ENCODE data around the gene D2HGDH. TPM values are rescaled to one million over a fixed set of nuclear protein-coding genes. Genes with fewer than 3 reads are reported as not detected.

The D2HGDH gene
- total and polyA plus RNA-seq, 2 of the 8 experiments (the other 6 are each of a cell fraction or from before 2014, with no cell fraction given): 3.4 to 8.1 TPM

- DNase-seq (ENCODE audit: low read depth in 1 of 2, low spot score in 2 of 2) (no peak), FAIRE-seq (no peak)
- peaks cover 0 to 4% (median 0%) of the 10 kb centered on the region in 4 experiments; a peak in 3 of 8 replicates for H3K36me3 ChIP-seq (ENCODE audit: control insufficient read depth in 2 of 4, insufficient read depth in 4 of 4, low read length in 3 of 4)
- no peak overlapping the region for H3K4me2 ChIP-seq (ENCODE audit: insufficient read depth in 1 of 2, low read depth in 2 of 2, low read length in 2 of 2)
- no peaks in the 10 kb centered on the region for H3K79me1 ChIP-seq (ENCODE audit: low read depth, low read length)
- no peak overlapping the region for H4K5ac ChIP-seq (ENCODE audit: insufficient read length, low read depth, low read length)
- no peak overlapping the region for H4K8ac ChIP-seq (ENCODE audit: extremely low read depth, insufficient read depth, low read length)
- H3K56ac ChIP-seq (replicated peaks; ENCODE audit: insufficient read length, low read depth, low read length): no peak overlapping the region
- no peak overlapping the region for H3K18ac ChIP-seq (ENCODE audit: extremely low read depth, low read length)
- H3K14ac ChIP-seq (ENCODE audit: insufficient read length): no peak overlapping the region
- no peak overlapping the region for H4K91ac ChIP-seq (replicated peaks; ENCODE audit: insufficient read length, low read length)
- H2BK20ac ChIP-seq (ENCODE audit: low read length): no peak overlapping the region
- no peak overlapping the region for H3K27ac ChIP-seq (ENCODE audit: low read depth, low read length)
- no peaks in the 10 kb centered on the region for H3K27me3 ChIP-seq (replicated peaks in 1 of 4; ENCODE audit: control insufficient read depth in 3 of 4, extremely low read depth in 1 of 4, insufficient read depth in 3 of 4, low read length in 3 of 4)
- peaks cover 0 to 3% of the 10 kb centered on the region in 2 experiments for H4K20me1 ChIP-seq (replicated peaks in 1 of 2; ENCODE audit: control insufficient read depth in 1 of 2, insufficient read depth in 2 of 2, low read length in 2 of 2)
- H2BK120ac ChIP-seq (replicated peaks; ENCODE audit: low read depth, low read length): no peak overlapping the region
- H3K4me1 ChIP-seq (replicated peaks in 1 of 4; ENCODE audit: control insufficient read depth in 3 of 4, insufficient read depth in 4 of 4, low read length in 3 of 4): no peaks in the 10 kb centered on the region
- no peaks in the 10 kb centered on the region for H3K79me2 ChIP-seq (ENCODE audit: control insufficient read depth in 1 of 2, insufficient read depth in 2 of 2, low read length in 2 of 2)
- H3K9me3 ChIP-seq (ENCODE audit: insufficient read depth in 2 of 2, low read depth in 1 of 2, low read length in 1 of 2): no peaks in the 10 kb centered on the region
- no peak overlapping the region for H2AFZ ChIP-seq (ENCODE audit: low read length)
- no peaks in the 10 kb centered on the region for H3K23me2 ChIP-seq (ENCODE audit: low read depth, low read length)
- H2AK5ac ChIP-seq (ENCODE audit: low read depth, low read length): no peak overlapping the region
- no peak overlapping the region for H3K9ac ChIP-seq (replicated peaks in 1 of 4; ENCODE audit: extremely low read depth in 1 of 4, low read depth in 3 of 4, low read length in 3 of 4)
- CTCF ChIA-PET (ENCODE audit: partially characterized antibody): interaction anchor here (1.5 kb wide), 1 partner anchor 12 kb away, joined by 6 read pairs; the partner anchor contains the start of gene D2HGDH
- H2BK15ac ChIP-seq (ENCODE audit: low read length): no peak overlapping the region
- H3K4me3 ChIP-seq (ENCODE audit: extremely low read depth in 1 of 4, insufficient read depth in 2 of 4, low read depth in 3 of 4, low read length in 4 of 4): no peak overlapping the region
- no peak overlapping the region for H2BK5ac ChIP-seq (ENCODE audit: low read depth, low read length)
- H3K23ac ChIP-seq (ENCODE audit: insufficient read length): no peak overlapping the region
- H3K4ac ChIP-seq (replicated peaks; ENCODE audit: insufficient read length, low read depth, low read length): no peak overlapping the region
- TF ChIP-seq TEAD4 (IDR thresholded peaks at IDR 0.05; ENCODE audit: low read depth, low read length) (no peak), EGR1 (IDR thresholded peaks at IDR 0.05; ENCODE audit: borderline replicate concordance, low read depth, low read length) (no peak), CEBPB (IDR thresholded peaks at IDR 0.05; ENCODE audit: low read depth, low read length) (no peak), SIRT6 (IDR thresholded peaks at IDR 0.05; ENCODE audit: low read length) (no peak), CHD2 (IDR thresholded peaks at IDR 0.05; ENCODE audit: low read length) (no peak), CBX8 (IDR thresholded peaks at IDR 0.05; ENCODE audit: borderline replicate concordance, low read depth, low read length) (no peak), PHF8 (conservative IDR thresholded peaks at IDR 0.05; ENCODE audit: low read depth, low read length) (no peak), ASH2L (IDR thresholded peaks at IDR 0.05; ENCODE audit: low read length) (no peak), POLR2AphosphoS5 (IDR thresholded peaks at IDR 0.05; ENCODE audit: low read depth, low read length) (no peak), BACH1 (IDR thresholded peaks at IDR 0.05; ENCODE audit: low read length) (no peak), TCF12 (IDR thresholded peaks at IDR 0.05; ENCODE audit: low read depth, low read length) (no peak), CREB1 (IDR thresholded peaks at IDR 0.05) (no peak), RXRA (IDR thresholded peaks at IDR 0.05; ENCODE audit: insufficient read depth, low read depth, low read length) (no peak), HDAC6 (IDR thresholded peaks at IDR 0.05; ENCODE audit: low read depth, low read length) (no peak), RAD21 (IDR thresholded peaks at IDR 0.05 in 1 of 2, conservative IDR thresholded peaks at IDR 0.05 in 1 of 2; ENCODE audit: low read depth in 2 of 2, low read length in 2 of 2) (no peak)
- no peak overlapping the region for H2BK12ac ChIP-seq (ENCODE audit: low read depth, low read length)
- WGBS, 2 experiments (ENCODE audit: extremely low coverage in 1 of 2, insufficient coverage in 1 of 2, insufficient read length in 1 of 2, insufficient replicate concordance in 2 of 2, low coverage in 1 of 2, low lambda C conversion rate in 2 of 2, missing lambda C conversion rate in 1 of 2): 89% methylated on average over 4 of the region's 4 CpGs; no CpG with 5 or more reads in 1 of the 2 experiments
- POLR2A ChIA-PET (ENCODE audit: partially characterized antibody): interaction anchor here (0.6 kb wide), 1 partner anchor 12 kb away, joined by 3 read pairs; no protein-coding TSS in a partner anchor
These were observed 11.7 kb downstream of the D2HGDH start for GRCh38 chr2:241746084-241746483.
